H1 (cell line): ENCODE results near the gene TBPL2.

Source experiments
- BACH1 ChIP-seq: IDR thresholded peaks from 2 replicates; pipeline ENCODE4 v1.6.1; 2012; ENCODE audit warnings: low read length, improper control_type of control experiment
- BRCA1 ChIP-seq: IDR thresholded peaks from 2 replicates; pipeline ENCODE4 v1.6.1; 2012; ENCODE audit warnings: low read depth, low read length, improper control_type of control experiment
- CTCF ChIP-seq, 3 experiments: IDR thresholded peaks; 1 replicate in 2 of 3; 2 replicates in 1 of 3; pipeline versions ENCODE4 v1.5.1 to v1.6.1; 2011; ENCODE audit warnings: low read length in 3 of 3, mild to moderate bottlenecking in 3 of 3, inconsistent platforms in 2 of 3, low read depth in 1 of 3, moderate library complexity in 1 of 3; ENCODE audit not compliant: insufficient read depth in 1 of 3; ENCODE audit errors: control extremely low read depth in 1 of 3
- EP300 ChIP-seq, 2 experiments: IDR thresholded peaks; 1 replicate in 1 of 2; 2 replicates in 1 of 2; pipeline ENCODE4 v1.6.1; 2011 to 2012; ENCODE audit warnings: low read depth in 2 of 2, low read length in 2 of 2, mild to moderate bottlenecking in 2 of 2, borderline replicate concordance in 1 of 2, inconsistent platforms in 1 of 2, moderate library complexity in 1 of 2
- FOSL1 ChIP-seq: IDR thresholded peaks from 2 replicates; pipeline ENCODE4 v1.6.1; 2011; ENCODE audit warnings: mild to moderate bottlenecking, low read depth, low read length, moderate library complexity; ENCODE audit not compliant: insufficient read depth
- MAX ChIP-seq: IDR thresholded peaks from 2 replicates; pipeline ENCODE4 v1.6.1; 2012; ENCODE audit warnings: inconsistent platforms
- POLR2A ChIP-seq, 2 experiments: IDR thresholded peaks; 1 replicate in 1 of 2; 2 replicates in 1 of 2; pipeline ENCODE4 v1.6.1; 2011; ENCODE audit warnings: low read depth in 2 of 2, low read length in 2 of 2, mild to moderate bottlenecking in 2 of 2; ENCODE audit errors: control extremely low read depth in 1 of 2
- RAD21 ChIP-seq, 2 experiments: IDR thresholded peaks in 1 of 2; conservative IDR thresholded peaks in 1 of 2; 2 replicates each; pipeline ENCODE4 v1.6.1; 2011; ENCODE audit warnings: low read depth in 2 of 2, low read length in 2 of 2, improper control_type of control experiment in 1 of 2, inconsistent platforms in 1 of 2, mild to moderate bottlenecking in 1 of 2, moderate library complexity in 1 of 2
- RFX5 ChIP-seq: IDR thresholded peaks from 2 replicates; pipeline ENCODE4 v1.6.1; 2011; ENCODE audit warnings: low read depth, low read length, improper control_type of control experiment, borderline replicate concordance
- SIN3A ChIP-seq, 2 experiments: IDR thresholded peaks in 1 of 2; conservative IDR thresholded peaks in 1 of 2; 2 replicates each; pipeline ENCODE4 v1.6.1; 2011 to 2012; ENCODE audit warnings: low read length in 2 of 2, improper control_type of control experiment in 1 of 2, low read depth in 1 of 2, mild to moderate bottlenecking in 1 of 2
- SUZ12 ChIP-seq: fragments of 200-600 bp; sonication (generic); IDR thresholded peaks from 2 replicates; pipeline ENCODE4 v1.6.1; 2012; ENCODE audit warnings: mild to moderate bottlenecking, inconsistent platforms, low read length, moderate library complexity, mixed read lengths

DNA sequence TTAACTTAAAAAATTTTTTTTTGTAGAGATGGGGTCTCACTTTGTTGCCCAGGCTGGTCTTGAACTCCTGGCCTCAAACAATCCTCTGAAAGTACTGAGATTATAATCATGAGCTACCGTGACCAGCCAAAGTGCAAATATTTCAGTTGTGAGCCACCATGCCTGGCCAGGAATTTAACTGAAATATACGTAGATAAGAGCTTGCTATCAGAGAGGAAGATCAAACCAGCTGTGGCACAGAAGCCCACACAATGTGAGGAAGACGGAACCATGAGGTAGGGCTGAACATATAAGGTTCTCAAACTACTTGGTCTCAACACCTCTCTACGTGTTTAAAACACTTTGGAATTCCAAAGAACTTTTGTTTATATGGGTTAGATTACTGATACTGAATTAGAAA is 57.9 kb downstream of the TBPL2 start:
- TF ChIP-seq FOSL1 (no peak), CTCF (IDR thresholded peaks at IDR 0.05; ENCODE audit: control extremely low read depth in 1 of 3, insufficient read depth in 1 of 3, low read depth in 1 of 3, low read length in 3 of 3) (no peak), RAD21 (IDR thresholded peaks at IDR 0.05 in 1 of 2, conservative IDR thresholded peaks at IDR 0.05 in 1 of 2; ENCODE audit: low read depth in 2 of 2, low read length in 2 of 2) (no peak), SIN3A (conservative IDR thresholded peaks at IDR 0.05 in 1 of 2, IDR thresholded peaks at IDR 0.05 in 1 of 2; ENCODE audit: low read depth in 1 of 2, low read length in 2 of 2) (no peak), SUZ12 (no peak), POLR2A (IDR thresholded peaks at IDR 0.05; ENCODE audit: control extremely low read depth in 1 of 2, low read depth in 2 of 2, low read length in 2 of 2) (no peak), EP300 (IDR thresholded peaks at IDR 0.05; ENCODE audit: borderline replicate concordance in 1 of 2, low read depth in 2 of 2, low read length in 2 of 2) (no peak), MAX (no peak), RFX5 (no peak), BACH1 (no peak), BRCA1 (no peak)
